Measurements from ENCODE around the gene DAGLA.

DAGLA gene

DNA sequence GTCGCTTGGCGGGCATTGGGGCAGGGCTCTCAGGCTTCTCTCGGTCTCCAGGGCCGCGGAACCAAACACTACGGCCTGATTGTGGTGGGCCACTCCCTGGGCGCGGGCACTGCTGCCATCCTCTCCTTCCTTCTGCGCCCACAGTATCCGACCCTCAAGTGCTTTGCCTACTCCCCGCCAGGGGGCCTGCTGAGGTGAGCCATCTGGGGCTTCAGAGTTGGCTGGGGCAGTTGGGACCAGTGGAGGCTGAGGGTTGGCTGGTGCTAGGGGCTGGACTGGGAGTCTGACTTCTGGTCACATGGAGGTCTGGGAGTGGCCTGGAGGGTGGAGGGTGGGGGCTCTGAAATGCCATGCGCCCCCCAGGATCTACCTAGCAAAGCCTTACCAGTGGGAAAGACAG is 56.9 kb downstream of the DAGLA start:
- Mint-ChIP-seq H3K4me1 (peaks cover 5% of the 10 kb centered on the region), H3K27me3 (no peaks in the 10 kb centered on the region), H3K9me3 (no peaks in the 10 kb centered on the region), H3K27ac (no peak overlapping the region), H3K4me3 (no peak overlapping the region), H3K36me3 (no peaks in the 10 kb centered on the region)

DNA sequence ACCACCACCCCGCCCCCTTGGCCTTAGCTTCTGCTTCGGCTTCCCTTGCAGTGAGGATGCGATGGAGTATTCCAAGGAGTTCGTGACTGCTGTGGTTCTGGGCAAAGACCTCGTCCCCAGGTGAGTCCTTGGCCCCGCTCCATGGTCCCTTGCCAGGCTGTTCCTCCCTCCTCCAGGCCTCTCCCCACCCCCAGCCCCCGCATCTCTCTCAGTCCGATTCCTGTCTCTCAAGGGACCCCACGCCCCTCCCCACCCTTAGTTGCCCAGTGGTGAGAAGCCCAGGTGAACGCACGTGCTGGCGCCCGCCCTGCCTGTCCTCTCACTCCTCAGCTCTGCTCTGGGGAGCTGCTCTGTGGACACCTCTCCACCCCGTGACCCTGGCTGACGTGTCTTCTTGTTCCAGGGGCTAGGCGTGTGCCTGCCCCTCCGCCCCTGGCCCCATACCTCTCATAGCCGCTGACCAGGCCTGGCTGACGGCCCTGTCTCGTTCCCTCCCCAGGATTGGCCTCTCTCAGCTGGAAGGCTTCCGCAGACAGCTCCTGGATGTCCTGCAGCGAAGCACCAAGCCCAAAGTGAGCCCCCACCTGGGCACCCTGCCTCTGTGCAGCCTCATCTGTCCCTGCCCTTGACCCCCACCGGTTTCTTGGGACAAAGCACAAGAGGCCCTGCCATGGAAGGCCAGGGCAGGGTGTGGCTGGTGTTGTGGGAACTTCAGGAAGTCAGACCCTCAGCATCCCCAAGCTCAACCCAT is 57.6 kb downstream of the DAGLA start:
- H3K27ac Mint-ChIP-seq, result no peak overlapping the region
- no peaks in the 10 kb centered on the region for H3K27me3 Mint-ChIP-seq
- H3K4me3 Mint-ChIP-seq, result no peak overlapping the region
- H3K9me3 Mint-ChIP-seq, result no peaks in the 10 kb centered on the region
- H3K4me1 Mint-ChIP-seq, result peaks cover 5% of the 10 kb centered on the region
- H3K36me3 Mint-ChIP-seq, result no peaks in the 10 kb centered on the region

DNA sequence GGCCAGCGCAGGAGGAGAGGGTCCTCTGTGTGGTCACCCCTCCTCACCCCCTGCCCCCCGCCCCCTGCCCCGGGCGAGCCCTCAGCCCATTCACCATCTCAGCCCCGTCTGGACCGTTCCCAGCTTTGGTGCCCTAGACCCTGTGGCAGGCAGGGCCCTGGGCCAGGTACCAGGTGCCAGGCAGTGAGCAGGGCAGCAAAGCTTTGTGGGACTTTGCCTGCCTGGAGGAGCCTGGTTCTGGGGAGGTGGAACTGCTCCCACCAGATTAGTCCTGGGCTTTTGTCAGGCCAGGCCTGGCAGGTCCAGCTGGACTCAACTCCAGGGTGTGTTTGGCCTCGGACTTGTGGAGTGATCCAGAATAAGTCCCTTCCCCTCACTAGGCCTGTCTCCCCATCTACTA is 58.6 kb downstream of the DAGLA start:
- Mint-ChIP-seq H3K27me3 (no peaks in the 10 kb centered on the region), H3K9me3 (no peaks in the 10 kb centered on the region), H3K27ac (no peak overlapping the region), H3K4me3 (no peak overlapping the region), H3K36me3 (no peaks in the 10 kb centered on the region), H3K4me1 (no peaks in the 10 kb centered on the region)

DNA sequence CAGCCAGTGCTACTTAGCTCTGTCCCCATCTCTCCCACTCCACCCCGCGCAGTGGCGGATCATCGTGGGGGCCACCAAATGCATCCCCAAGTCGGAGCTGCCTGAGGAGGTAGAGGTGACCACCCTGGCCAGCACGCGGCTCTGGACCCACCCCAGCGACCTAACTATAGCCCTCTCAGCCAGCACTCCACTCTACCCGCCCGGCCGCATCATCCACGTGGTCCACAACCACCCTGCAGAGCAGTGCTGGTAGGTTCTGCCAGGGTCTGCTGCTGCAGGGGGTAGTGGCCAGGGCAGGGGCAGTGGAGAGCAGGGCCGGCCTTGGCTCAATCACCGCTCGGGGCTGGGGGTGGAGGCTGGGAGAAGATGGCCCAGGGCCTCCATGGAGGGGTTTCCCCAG is 59.2 kb downstream of the DAGLA start:
- no peak overlapping the region for H3K4me3 Mint-ChIP-seq
- H3K4me1 Mint-ChIP-seq, result no peaks in the 10 kb centered on the region
- no peaks in the 10 kb centered on the region for H3K36me3 Mint-ChIP-seq
- no peaks in the 10 kb centered on the region for H3K9me3 Mint-ChIP-seq
- H3K27ac Mint-ChIP-seq, result no peak overlapping the region
- no peaks in the 10 kb centered on the region for H3K27me3 Mint-ChIP-seq

DNA sequence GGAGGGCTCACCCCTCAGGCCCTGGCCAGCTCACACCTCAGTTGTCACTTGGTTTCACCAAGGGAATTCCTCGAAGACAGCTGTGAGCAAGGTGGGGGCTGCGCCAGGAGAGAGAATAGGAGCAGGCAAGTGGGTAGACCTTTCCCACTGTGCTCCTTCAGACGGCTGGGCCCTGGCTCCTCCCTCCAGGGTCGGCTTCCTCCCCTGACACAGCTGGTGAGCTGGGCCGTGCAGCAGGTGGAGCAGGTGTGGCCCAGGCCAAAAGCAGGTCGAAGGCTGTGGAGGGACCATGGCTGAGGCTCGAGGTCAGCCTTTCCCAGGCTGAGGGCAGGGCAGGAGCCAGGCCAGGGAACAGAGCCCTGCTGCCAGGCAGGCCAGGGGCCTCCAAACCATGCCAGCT is 59.8 kb downstream of the DAGLA start:
- Mint-ChIP-seq H3K4me3 (no peak overlapping the region), H3K9me3 (no peaks in the 10 kb centered on the region), H3K27ac (no peak overlapping the region), H3K4me1 (no peaks in the 10 kb centered on the region), H3K36me3 (no peaks in the 10 kb centered on the region), H3K27me3 (no peaks in the 10 kb centered on the region)

DNA sequence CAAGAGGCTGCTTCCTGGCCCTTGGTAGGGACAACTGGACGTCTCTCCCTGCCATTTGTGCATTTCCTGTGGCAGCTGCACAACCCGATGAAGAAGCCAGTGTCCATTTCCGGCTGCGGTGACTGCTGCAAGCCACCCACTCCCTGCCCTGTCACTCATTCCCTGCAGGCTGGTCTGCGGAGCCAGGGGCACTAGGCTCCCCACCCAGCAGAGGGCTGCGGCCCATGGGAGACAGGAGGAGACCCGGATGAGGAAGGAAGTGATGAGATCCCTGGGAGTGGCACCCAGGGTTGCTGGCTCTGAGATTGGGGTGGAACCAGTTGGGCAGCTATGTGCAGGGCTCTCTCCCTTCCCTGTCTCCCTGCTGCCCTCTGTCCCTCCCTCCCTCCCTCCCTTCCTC is 62.2 kb downstream of the DAGLA start:
- Mint-ChIP-seq H3K4me3 (no peak overlapping the region), H3K9me3 (no peaks in the 10 kb centered on the region), H3K27me3 (no peaks in the 10 kb centered on the region), H3K36me3 (no peaks in the 10 kb centered on the region), H3K27ac (no peak overlapping the region), H3K4me1 (no peaks in the 10 kb centered on the region)

DNA sequence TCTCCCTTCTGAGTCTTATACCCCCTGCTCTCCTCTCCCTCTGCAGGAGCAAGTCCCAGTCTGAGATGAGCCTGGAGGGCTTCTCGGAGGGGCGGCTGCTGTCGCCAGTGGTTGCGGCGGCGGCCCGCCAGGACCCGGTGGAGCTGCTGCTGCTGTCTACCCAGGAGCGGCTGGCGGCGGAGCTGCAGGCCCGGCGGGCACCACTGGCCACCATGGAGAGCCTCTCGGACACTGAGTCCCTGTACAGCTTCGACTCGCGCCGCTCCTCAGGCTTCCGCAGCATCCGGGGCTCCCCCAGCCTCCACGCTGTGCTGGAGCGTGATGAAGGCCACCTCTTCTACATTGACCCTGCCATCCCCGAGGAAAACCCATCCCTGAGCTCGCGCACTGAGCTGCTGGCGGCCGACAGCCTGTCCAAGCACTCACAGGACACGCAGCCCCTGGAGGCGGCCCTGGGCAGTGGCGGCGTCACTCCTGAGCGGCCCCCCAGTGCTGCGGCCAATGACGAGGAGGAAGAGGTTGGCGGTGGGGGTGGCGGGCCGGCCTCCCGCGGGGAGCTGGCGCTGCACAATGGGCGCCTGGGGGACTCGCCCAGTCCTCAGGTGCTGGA is 63.4 kb downstream of the DAGLA start:
- Mint-ChIP-seq H3K36me3 (no peaks in the 10 kb centered on the region), H3K27ac (no peak overlapping the region), H3K9me3 (no peaks in the 10 kb centered on the region), H3K4me1 (no peaks in the 10 kb centered on the region), H3K4me3 (no peak overlapping the region), H3K27me3 (no peaks in the 10 kb centered on the region)

DNA sequence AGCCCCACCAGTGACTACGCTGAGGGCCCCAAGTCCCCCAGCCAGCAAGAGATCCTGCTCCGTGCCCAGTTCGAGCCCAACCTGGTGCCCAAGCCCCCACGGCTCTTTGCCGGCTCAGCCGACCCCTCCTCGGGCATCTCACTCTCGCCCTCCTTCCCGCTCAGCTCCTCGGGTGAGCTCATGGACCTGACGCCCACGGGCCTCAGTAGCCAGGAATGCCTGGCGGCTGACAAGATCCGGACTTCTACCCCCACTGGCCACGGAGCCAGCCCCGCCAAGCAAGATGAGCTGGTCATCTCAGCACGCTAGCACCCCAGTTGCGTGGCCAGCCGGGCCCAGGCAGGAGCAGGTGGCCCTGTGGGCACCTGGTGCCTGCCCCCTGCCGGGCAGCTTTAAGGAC is 64.0 kb downstream of the DAGLA start:
- Mint-ChIP-seq H3K27me3 (no peaks in the 10 kb centered on the region), H3K4me1 (no peaks in the 10 kb centered on the region), H3K27ac (no peak overlapping the region), H3K4me3 (no peak overlapping the region), H3K36me3 (no peaks in the 10 kb centered on the region), H3K9me3 (no peaks in the 10 kb centered on the region)

DNA sequence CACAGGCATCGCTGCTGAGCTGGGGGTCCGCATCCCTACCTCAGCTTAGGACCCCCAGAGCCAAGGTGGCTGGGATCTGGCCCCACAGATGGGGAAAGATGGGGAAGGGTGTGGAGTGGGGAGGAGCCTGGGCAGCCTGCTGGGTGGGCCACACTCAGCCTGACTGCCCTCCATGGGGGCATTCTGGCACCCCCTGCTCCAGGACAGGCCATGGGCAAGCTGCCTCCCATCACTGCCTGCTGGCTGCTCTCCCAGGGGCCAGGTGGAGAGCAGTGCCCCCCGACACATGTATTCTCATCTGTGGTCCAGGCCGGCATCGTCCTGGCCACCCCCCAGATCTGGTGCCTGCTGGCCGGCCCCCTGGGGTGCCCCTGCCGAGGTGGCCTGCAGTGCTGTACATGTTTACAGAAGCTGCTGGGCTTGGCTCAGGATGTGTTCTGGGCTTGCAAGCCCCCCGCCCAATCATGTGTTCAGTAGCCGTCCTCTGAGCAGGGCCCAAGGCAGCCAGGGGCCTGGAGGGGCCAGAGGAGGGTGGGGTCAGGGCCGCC is 64.5 kb downstream of the DAGLA start:
- no peaks in the 10 kb centered on the region for H3K9me3 Mint-ChIP-seq
- peaks cover 1% of the 10 kb centered on the region for H3K27me3 Mint-ChIP-seq
- no peak overlapping the region for H3K27ac Mint-ChIP-seq
- no peak overlapping the region for H3K4me3 Mint-ChIP-seq
- H3K4me1 Mint-ChIP-seq, result no peaks in the 10 kb centered on the region
- H3K36me3 Mint-ChIP-seq, result no peaks in the 10 kb centered on the region

DNA sequence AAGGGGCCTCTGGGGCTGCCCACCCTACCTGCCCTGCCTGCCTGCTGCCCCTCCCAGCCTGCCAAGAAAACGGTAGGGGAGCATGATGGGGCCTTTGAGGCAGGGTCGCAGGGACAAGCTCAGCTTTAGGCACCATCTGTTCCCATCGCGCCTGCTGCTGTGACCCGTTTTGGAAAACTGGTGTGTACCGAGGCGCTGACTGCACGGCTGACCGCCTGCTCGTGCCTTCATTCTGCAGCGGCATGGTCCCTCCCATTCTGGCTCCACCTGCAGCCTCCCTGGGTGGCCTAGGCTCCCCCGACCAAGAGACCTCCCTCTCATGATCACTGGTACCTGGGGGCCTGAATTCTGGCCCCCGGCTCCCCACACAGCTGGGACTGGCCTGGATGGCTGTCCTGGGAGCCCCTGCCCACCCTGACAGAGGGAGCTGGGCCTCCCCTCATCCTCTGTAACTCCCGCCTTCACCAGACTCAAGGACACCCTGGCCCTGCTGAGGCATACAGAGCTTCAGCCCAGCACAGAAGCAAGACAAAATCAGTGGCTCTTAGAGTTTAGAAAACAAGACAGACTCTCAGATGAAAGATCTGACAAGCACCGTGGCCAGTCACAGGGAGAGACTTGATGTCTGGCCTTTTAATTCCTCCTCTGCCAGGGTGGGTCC is 65.7 kb downstream of the DAGLA start:
- Mint-ChIP-seq H3K4me1 (peaks cover 2% of the 10 kb centered on the region), H3K27ac (no peak overlapping the region), H3K4me3 (no peak overlapping the region), H3K27me3 (peaks cover 4% of the 10 kb centered on the region), H3K9me3 (no peaks in the 10 kb centered on the region), H3K36me3 (no peaks in the 10 kb centered on the region)

DNA sequence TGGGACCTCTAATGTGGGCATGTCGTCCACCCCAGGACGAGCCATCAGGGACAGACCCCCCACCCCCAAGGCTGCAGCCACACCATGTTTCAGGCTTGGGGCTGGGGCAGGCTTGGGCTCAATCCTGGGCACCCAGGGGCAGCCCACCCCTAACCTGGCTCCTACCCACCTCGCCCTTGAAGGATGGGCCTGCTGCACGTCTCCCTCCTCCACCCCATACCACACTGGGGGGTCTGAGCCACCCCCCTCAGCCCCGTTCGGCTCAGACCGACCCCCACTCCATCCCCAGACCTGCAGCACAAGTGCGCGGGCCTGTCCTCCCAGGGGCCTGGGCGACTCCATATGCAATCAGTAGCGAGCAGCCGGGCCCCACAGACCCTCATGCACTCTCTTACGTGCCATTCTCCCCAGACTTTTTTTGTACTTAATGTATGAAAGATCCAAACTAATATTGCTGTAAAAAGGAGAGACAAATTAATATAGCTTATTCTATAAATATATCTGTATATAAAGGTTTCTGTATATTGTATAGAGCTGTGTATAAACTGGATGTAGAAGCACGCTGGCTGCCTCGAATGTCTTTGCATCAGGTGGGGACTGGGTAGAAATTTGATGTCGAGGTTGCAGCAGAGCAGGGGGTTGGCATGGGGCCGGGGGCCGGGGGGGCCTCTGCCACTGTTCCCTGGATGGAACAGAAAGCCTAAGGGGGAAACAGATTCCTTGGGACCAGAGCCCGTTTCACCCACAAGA is 66.4 kb downstream of the DAGLA start:
- H3K9me3 Mint-ChIP-seq, result no peaks in the 10 kb centered on the region
- H3K27ac Mint-ChIP-seq, result no peak overlapping the region
- H3K27me3 Mint-ChIP-seq, result peaks cover 8% of the 10 kb centered on the region
- no peaks in the 10 kb centered on the region for H3K36me3 Mint-ChIP-seq
- H3K4me3 Mint-ChIP-seq, result no peak overlapping the region
- H3K4me1 Mint-ChIP-seq, result peaks cover 6% of the 10 kb centered on the region

DNA sequence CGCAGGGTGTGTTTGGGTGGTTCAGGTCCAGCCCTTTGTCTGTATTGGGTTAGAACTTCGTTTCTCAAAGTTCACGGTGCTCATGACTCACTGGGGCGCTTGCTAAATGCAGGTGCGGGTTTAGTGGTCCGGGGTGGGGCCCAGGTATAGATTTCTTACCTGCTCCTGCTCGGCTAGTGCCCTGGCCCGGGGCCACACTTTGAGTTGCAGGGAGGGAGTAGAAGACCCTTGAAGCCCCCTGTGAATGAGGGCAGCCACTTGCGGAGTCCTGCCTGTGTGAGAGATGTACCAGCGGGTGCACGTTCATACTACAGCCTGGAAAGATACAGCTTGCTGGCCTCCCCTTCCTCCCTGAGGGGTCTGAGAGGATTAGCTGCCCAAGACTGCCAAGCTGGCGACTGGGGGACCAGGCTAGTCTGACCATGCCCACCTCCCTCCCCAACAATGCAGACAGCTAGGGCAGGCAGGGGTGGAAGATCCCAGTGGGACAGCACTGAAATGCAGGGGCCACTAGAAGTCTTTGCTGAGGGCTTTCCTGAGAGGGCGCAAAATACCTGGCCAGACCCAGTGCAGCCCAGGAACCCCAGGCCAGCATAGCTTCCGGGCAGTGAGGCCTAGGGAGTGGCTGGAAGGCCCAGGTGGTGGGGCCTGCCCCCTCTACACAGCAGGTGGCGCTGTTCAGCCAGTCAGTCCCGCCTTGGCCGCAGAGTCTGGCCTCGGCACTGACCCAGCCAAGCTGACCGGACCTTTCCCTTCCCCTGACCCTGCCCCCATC is 67.2 kb downstream of the DAGLA start:
- Mint-ChIP-seq H3K27me3 (peaks cover 10% of the 10 kb centered on the region), H3K9me3 (no peaks in the 10 kb centered on the region), H3K4me1 (peaks cover 10% of the 10 kb centered on the region), H3K27ac (no peak overlapping the region), H3K36me3 (no peaks in the 10 kb centered on the region), H3K4me3 (no peak overlapping the region)

DNA sequence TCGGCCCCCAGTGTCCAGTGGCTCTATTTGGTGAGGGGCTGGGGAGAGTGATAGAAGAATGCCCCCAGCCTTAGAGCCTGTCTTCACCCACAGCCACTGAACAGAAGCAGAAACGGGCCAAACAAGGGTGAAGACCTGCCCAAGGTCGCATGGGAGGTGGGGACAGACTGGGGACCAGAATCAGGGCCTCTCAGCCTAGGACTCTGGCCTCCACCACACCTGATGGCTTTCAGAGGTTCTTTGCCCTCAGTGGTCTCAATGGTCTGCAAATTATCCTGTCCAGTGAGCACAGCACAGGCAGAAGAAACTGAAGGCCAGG is 67.7 kb downstream of the DAGLA start:
- Mint-ChIP-seq H3K4me3 (no peak overlapping the region), H3K9me3 (no peaks in the 10 kb centered on the region), H3K27me3 (peaks cover 10% of the 10 kb centered on the region), H3K27ac (no peak overlapping the region), H3K4me1 (peaks cover 11% of the 10 kb centered on the region), H3K36me3 (no peaks in the 10 kb centered on the region)

DNA sequence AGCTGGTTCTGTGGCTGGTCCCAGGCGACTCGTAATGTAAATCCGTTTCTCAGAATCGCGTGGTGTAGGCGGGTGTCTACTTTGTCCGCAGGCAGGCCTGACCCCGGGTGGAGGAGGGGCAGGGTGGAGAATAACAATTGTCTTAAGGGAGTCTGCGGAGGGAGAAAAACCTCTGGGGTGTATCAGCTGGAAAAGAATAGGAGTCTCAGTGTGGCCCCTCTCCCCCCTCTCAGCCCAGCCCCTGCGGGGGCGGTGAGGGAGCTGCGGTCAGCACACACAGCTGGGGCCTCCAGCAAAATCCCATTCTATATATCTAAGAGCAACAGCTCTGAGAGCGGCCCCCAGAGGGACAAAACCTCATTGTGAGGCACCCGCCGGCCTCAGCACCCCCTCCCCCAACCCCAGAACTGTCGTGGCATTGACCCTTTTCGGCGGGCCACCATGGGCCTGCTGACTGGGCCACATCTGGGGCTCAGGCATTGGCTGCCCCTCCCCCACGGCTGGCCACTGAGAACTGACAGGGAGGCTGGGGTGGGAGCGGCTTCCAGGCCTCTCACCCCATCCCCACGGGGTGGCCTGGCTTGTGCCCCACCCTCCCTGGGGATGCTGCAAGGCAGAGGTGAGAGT is 69.5 kb downstream of the DAGLA start:
- Mint-ChIP-seq H3K9me3 (no peaks in the 10 kb centered on the region), H3K27me3 (peaks cover 13% of the 10 kb centered on the region), H3K4me3 (no peak overlapping the region), H3K4me1 (peaks cover 20% of the 10 kb centered on the region), H3K36me3 (no peaks in the 10 kb centered on the region), H3K27ac (no peak overlapping the region)
